Measurements from ENCODE around the gene ERF.
A peak's percentile ranks its signal among the peaks of the same experiment; 100 is the strongest.

ERF gene

GRCh38 chr19:42239544-42240220 lies 15.2 kb downstream of the ERF start:
- DNase-seq (ENCODE audit: low spot score), result no peak

GRCh38 chr19:42235181-42235580 lies 19.7 kb downstream of the ERF start:
- no peak for DNase-seq (ENCODE audit: low spot score)

GRCh38 chr19:42234364-42234763 lies 20.6 kb downstream of the ERF start:
- no peak for DNase-seq (ENCODE audit: low spot score)

DNA sequence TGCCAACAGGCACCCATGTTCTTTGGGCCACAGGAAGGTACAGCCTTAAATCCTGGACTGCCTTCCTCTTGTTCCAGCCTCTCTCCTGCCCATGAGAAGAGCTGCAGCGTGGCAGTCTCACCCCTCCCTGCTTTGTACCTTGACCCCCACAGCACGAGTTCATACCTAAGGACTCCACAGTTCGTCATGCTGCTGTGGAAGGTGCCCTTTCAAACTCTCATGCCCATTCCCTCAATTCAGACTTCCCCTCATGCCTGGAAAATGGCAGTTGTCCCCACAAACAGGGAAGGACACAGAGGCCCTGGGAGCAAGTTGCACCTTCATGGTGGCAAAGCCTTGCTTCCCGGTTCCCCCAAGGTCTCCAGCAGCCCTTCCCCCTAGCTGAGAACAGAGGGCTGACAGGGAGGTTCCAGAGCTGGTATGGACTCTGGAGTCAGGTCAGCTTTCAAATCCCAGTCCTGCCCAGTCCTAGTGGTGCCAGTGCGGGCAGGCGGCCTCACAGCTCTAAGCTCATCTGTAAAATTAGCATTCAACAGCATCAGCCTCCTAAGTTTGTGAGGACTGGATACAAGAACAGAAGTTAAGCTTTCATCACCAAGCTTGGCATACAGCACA lies 21.1 kb downstream of the ERF start:
- no peak for DNase-seq (ENCODE audit: low spot score)

DNA sequence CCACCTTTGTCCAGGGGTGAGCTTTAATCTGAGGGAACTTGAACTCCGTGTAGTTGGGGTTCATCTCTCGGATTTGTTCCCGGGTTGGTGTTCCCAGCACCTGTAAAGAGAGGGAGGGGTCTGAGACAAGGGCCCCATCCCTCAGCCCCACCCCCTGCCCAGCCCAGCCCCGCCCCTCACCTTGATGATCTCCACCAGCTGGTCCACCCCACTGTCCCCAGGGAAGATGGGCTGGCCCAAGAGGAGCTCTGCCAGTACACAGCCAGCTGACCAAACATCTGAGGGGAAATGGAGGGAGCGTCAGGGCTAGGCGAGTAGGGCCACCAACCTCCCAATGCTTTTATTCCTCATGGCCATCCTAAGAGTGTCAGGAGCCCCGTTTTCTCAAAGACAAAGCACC lies 21.8 kb downstream of the ERF start:
- DNase-seq (ENCODE audit: low spot score), result no peak

GRCh38 chr19:42232435-42232834 lies 22.5 kb downstream of the ERF start:
- DNase-seq (ENCODE audit: low spot score), result no peak

GRCh38 chr19:42230571-42230970 lies 24.4 kb downstream of the ERF start:
- DNase-seq (ENCODE audit: low spot score), result no peak

DNA sequence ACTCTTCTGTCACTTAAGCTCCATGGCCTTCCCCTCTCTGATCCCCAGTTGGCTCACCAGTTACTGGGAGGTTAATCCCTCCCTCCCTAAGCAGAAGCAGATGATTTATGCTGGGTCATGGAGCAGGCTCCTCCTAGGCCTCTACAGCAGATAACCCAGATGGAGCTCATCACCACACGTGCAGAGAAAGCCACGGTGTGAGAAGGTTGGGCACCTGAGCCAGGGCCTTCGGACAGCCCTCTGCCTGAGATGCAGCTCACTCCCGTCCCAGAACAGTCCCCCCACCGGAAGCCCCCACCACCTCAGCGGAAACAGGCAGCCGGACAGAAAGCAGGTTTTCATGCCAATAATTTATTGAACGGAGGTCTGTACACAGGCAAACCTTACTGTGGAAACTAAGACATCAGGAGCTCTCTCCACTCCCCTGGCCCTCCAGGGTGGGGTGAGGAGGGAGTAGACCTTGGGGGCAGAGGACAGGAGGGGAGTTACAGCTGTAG lies 25.0 kb downstream of the ERF start:
- DNase-seq (ENCODE audit: low spot score), result peak; percentile 7

DNA sequence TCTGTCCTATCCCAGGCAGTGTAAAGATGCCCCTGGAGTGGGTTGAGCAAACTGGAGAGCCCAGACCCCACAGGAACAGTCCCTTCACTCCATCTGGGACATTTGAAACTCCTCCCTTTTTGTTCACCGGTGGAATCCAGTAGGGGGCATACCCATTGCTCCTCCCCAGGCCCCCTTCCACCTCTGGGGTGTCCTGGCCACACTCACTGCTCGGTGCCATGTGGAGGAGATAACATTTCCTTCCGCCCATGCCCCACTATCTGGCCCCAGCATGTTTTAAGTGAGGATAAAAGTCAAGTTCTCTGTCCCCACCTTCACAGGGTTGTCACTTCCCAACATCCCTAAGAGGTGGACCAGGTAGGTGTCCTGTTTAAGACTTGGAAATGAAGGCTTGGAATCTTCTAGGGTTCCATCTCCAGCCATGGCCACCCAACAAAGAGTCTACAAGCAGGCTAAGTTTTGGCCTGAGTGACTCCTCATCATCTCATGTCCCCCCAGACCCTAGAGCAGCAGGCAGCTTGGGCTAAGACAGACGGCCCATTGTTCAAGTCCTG lies 25.6 kb downstream of the ERF start:
- DNase-seq (ENCODE audit: low spot score), result no peak

DNA sequence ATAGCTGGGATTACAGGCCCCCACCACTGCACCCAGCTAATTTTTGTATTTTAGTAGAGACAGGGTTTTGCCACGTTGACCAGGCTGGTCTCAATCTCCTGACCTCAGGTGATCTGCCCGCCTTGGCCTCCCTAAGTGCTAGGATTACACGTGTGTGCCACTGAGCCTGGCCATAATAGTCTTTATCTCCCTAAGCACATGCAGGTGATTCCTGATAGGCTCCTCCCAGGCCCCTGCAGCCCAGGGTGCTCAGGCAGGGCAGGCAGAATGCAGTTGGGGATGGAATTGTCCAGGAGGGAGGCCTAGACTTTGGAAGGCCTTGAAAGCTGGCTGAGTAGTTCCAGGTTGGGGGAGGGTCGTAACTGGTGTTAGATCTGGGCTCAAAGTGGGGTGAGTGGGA lies 26.3 kb downstream of the ERF start:
- DNase-seq (ENCODE audit: low spot score), result no peak

- DNase-seq (ENCODE audit: low spot score), result peak; percentile 14
Measured at GRCh38 chr19:42226886-42227285, 28.0 kb downstream of the ERF start.

DNA sequence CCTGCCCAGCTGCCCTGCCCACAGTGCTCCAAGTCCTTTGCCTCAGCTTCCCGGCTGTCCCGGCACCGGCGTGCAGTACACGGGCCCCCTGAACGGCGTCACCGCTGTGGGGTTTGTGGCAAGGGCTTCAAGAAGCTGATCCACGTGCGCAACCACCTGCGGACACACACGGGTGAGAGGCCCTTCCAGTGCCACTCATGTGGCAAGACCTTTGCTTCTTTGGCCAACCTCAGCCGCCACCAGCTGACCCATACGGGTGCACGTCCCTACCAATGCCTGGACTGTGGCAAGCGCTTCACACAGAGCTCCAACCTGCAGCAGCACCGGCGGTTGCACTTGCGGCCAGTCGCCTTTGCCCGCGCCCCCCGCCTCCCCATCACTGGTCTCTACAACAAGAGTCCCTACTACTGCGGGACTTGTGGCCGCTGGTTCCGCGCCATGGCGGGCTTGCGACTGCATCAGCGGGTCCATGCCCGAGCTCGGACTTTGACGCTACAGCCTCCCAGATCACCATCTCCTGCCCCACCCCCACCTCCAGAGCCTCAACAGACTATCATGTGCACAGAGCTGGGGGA lies 29.1 kb downstream of the ERF start:
- no peak for DNase-seq (ENCODE audit: low spot score)

GRCh38 chr19:42224940-42225717 lies 29.8 kb downstream of the ERF start:
- DNase-seq (ENCODE audit: low spot score), result no peak

DNA sequence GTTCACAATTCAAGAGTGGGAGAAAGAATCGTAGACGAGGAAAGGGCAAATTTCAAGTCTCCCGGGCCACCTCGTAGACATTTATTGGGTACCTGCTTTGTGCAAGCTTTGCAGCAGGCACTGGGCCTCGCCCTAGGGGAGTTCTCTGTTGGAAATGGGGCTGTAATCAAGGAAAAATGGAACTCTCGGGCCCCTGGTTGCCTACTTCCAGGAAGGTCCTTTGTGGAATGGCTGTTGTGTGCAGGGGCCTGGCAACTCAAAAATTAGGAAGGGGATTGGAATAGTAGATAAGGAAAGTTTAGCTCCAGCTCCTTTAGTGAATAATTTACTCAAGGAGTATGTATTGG lies 34.2 kb downstream of the ERF start:
- DNase-seq (ENCODE audit: low spot score), result no peak

DNA sequence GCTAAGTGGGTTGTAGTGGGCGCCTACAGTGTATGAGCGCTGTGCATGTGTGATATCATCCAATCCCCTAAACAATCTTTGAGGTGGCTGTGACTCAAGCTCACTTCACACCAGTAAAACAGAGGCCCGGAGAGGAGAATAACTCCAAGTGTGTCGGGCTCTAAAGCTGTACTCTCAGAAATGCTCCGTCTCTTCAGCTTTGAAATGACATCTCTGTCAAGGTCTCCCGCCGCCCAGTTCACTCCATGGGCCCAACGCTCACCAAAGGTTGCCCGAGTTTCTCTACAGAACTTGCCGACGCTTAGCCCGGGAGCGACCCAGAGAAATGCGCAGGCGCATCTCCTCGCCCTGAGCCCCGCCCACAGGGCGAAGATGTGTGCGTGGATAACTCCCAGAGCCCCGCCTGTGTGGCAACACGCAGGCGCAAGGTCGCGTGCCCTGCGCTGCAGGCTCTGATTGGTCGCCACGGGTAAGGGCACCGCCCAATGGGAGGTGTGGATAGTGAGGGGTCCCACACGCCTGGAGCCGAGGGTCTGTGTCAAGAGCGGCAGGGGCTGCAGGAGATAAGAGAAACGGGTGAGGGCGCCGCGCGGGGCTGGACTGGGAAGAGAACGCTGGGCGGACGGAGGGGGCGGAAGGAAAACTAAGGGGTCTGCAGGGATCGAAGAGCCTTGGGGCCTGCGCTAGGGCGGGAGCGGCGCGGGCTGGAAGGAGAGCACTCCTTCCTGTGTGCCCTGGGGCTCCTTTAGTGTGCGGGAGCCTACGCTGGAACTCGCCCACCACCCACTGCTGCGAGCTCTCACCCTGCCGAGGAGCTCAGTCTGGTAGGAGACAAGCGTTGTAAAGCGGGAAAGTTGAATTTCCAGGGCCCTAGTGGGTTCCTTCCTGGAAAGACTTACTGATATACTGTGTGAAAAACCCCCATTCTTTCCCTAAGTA lies 34.8 kb downstream of the ERF start, which contains the start of gene ZNF526:
Gene ZNF526, plus strand, starts transcription at position 501 of the 939 bp plus-strand sequence. CDS start 4,092 bp downstream, outside the sequence.
- DNase-seq (ENCODE audit: low spot score), result peak; percentile 97

DNA sequence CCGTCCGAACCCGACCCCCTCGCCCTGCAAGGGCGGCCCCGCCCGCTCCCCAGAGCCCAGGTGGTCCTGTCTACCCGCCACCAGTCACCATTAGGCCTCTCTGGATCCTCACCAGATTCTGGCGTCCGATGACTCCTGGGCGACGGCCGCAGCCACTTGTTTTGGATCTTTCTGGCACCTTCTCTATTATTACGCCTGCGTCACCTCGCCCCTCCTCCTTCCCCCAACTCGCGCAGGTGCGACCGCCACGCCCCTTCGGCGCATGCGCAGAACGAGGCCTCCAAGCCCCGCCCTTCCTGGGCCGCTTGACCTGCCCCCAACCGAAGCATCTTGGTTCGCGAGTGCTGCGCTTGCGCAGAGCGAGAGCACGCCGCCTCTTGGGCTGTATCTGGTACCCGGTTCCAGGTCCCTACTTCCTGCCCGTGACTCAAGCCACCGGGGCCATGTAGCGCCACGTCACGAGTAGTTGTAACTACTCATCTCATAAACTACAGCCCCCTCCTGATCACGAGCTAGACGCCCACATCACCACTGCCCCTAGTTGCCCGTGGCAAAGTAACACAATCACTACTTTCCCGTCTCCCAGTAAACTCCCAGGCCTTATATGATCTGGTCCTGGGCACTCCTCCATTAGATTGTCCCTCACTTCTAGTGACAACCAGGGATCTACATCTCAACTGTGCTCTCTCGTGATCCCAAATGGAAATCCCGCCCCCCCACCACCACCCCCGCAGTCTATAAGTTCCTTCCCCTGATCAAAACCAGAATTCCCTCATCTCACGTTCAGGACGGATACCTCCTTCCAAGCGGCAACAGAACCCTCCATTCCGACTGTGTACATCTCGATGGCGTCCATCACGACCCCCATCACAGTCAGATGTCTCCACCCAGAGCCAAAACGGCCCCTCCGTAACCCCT lies 37.1 kb downstream of the ERF start, which contains the start of gene DEDD2:
Gene DEDD2, minus strand, starts transcription at position 158 of the 918 bp plus-strand sequence. CDS start 670 bp downstream, outside the sequence.
- DNase-seq (ENCODE audit: low spot score), result peak; percentile 99

GRCh38 chr19:42216653-42217519 lies 38.0 kb downstream of the ERF start:
- peak; percentile 44 for DNase-seq (ENCODE audit: low spot score)

GRCh38 chr19:42214810-42215485 lies 40.0 kb downstream of the ERF start:
- no peak for DNase-seq (ENCODE audit: low spot score)
